ENCODE measurements around the gene CLDN19. TPM values are rescaled to one million over a fixed set of nuclear protein-coding genes. Genes with fewer than 3 reads are reported as not detected.

CLDN19 gene
- total RNA-seq, 1 donor from 2014 or later, result not detected

- no peak for FAIRE-seq
- TF ChIP-seq, protein P1, sequence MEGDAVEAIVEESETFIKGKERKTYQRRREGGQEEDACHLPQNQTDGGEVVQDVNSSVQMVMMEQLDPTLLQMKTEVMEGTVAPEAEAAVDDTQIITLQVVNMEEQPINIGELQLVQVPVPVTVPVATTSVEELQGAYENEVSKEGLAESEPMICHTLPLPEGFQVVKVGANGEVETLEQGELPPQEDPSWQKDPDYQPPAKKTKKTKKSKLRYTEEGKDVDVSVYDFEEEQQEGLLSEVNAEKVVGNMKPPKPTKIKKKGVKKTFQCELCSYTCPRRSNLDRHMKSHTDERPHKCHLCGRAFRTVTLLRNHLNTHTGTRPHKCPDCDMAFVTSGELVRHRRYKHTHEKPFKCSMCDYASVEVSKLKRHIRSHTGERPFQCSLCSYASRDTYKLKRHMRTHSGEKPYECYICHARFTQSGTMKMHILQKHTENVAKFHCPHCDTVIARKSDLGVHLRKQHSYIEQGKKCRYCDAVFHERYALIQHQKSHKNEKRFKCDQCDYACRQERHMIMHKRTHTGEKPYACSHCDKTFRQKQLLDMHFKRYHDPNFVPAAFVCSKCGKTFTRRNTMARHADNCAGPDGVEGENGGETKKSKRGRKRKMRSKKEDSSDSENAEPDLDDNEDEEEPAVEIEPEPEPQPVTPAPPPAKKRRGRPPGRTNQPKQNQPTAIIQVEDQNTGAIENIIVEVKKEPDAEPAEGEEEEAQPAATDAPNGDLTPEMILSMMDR (IDR thresholded peaks at IDR 0.05; ENCODE audit: insufficient read depth, low read length, severe bottlenecking), result no peak
These were observed 3.4 kb downstream of the CLDN19 start for GRCh38 chr1:42736571-42737200.

DNA sequence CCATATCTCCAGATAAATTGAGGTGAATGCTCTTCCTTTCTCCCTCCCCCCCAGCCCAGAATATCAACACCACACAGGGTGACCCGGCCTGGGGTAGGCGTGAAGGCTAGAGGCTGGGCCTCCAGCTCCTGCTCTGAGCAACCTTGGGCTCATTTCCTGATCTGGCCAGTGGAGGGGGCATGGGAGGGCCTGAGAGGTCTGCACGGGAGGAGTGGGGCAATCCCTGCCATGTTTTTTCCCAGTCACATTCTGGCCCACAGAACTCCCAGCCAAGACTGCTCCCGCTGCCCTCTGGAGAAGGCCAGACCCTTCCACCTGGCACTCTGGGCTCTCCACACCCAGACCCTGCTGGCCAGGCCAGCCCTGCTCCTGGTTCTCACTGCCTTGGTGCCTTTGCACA is 3.9 kb downstream of the CLDN19 start:
- Histone ChIP-seq H3K27me3 (ENCODE audit: control insufficient read depth, insufficient read depth, low read length) (no peaks in the 10 kb centered on the region), H3K36me3 (ENCODE audit: control insufficient read depth, insufficient read depth, low read length) (no peaks in the 10 kb centered on the region), H3K4me3 (ENCODE audit: low read depth, low read length) (no peak overlapping the region)
- no peak for FAIRE-seq
- TF ChIP-seq, protein P1 (IDR thresholded peaks at IDR 0.05; ENCODE audit: insufficient read depth, low read length, severe bottlenecking), result peak; percentile 70
- peak; percentile 51 for DNase-seq (ENCODE audit: low read depth)

More at GRCh38 chr1:42736571-42737200, 3.4 kb downstream of the CLDN19 start:
- Histone ChIP-seq H3K27me3 (ENCODE audit: control insufficient read depth, insufficient read depth, low read length) (no peaks in the 10 kb centered on the region), H3K4me3 (ENCODE audit: low read depth, low read length) (no peak overlapping the region), H3K36me3 (ENCODE audit: control insufficient read depth, insufficient read depth, low read length) (no peaks in the 10 kb centered on the region)
- no peak for DNase-seq (ENCODE audit: low read depth)

DNA sequence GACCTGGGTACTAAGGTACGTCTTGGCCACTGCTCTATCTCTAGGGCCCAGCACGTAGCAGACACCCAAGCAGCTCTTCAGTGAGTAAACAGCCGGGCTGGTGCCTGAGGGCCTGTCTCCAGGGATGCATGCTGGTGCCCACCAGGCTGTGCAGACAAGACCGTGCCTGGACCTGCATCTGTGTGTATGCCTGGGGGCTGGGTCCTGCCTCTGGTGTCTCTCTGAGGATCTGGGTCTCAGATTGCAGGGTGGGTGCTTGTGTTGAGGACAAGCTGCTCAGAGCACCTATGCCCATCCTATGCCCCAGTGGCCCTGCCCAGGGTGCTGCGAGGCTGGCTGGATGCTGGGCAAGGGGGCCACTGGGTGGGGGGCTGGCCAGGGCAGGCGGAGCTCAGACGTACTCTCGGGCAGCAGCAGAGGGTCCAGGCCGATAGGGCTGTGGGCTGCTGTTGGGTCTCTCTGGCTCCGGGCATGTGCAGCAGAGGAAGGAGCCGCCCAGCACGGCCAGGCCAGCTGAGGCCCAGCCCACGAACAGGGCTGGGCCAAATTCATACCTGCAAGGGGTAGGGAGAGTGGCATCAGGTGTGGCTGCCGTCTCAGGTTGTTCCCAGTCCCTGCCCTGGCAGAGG is 4.4 kb downstream of the CLDN19 start:
- DNase-seq (ENCODE audit: low read depth) (peak; percentile 82), FAIRE-seq (no peak)
- H3K36me3 ChIP-seq (ENCODE audit: control insufficient read depth, insufficient read depth, low read length), result no peaks in the 10 kb centered on the region
- TF ChIP-seq, protein P1 (IDR thresholded peaks at IDR 0.05; ENCODE audit: insufficient read depth, low read length, severe bottlenecking), result no peak
- no peak overlapping the region for H3K4me3 ChIP-seq (ENCODE audit: low read depth, low read length)
- no peaks in the 10 kb centered on the region for H3K27me3 ChIP-seq (ENCODE audit: control insufficient read depth, insufficient read depth, low read length)

DNA sequence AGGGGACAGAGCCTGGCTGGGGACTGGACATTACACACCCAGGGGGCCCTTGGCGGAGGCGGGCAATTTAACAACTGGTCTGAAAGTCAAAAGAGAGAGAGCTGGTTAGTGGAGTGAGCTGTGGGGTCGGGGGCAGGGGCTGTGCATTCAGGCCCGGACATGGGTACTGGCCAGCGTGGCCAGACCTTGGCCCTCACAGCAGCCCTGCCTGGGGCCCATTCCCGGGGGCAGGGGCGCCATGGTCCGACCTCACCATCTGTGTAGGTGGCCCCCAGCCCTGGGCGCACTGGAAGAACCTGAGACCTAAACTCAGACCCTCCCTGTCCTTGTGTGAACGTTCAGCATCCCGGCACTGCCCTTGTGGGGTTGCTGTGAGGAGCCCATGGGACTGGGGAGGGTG is 5.0 kb downstream of the CLDN19 start:
- Histone ChIP-seq H3K36me3 (ENCODE audit: control insufficient read depth, insufficient read depth, low read length) (no peaks in the 10 kb centered on the region), H3K27me3 (ENCODE audit: control insufficient read depth, insufficient read depth, low read length) (no peaks in the 10 kb centered on the region), H3K4me3 (ENCODE audit: low read depth, low read length) (no peak overlapping the region)
- TF ChIP-seq, protein P1 (IDR thresholded peaks at IDR 0.05; ENCODE audit: insufficient read depth, low read length, severe bottlenecking), result no peak
- DNase-seq (ENCODE audit: low read depth) (no peak), FAIRE-seq (no peak)

- FAIRE-seq, result no peak
- DNase-seq (ENCODE audit: low read depth), result no peak
- Histone ChIP-seq H3K4me3 (ENCODE audit: low read depth, low read length) (no peak overlapping the region), H3K27me3 (ENCODE audit: control insufficient read depth, insufficient read depth, low read length) (no peaks in the 10 kb centered on the region), H3K36me3 (ENCODE audit: control insufficient read depth, insufficient read depth, low read length) (no peaks in the 10 kb centered on the region)
- TF ChIP-seq, protein P1 (IDR thresholded peaks at IDR 0.05; ENCODE audit: insufficient read depth, low read length, severe bottlenecking), result no peak
These were observed 5.6 kb downstream of the CLDN19 start for GRCh38 chr1:42734201-42735035.
